Measurements from ENCODE around the gene TMEM59.

DNA sequence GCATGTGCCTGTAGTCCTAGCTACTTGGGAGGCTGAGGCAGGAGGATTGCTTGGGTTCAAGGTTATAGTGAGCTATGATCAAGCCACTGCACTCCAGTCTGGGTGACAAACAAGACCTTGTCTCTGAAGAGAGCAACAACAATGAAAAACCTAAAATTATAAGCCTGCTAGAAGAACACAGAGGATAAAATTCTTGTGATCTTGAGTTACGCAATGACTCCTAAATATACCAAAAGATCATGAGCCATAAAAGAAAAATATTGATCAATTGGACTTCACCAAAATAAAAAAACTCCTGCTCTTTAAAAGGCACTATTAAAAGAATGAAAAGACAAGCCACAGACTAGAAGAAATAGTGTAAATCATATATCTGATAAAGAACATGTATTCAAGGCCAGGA is 57.3 kb downstream of the TMEM59 start:
- TF ChIP-seq POLR2A (IDR thresholded peaks at IDR 0.05) = no peak
- TF ChIP-seq, protein P1, sequence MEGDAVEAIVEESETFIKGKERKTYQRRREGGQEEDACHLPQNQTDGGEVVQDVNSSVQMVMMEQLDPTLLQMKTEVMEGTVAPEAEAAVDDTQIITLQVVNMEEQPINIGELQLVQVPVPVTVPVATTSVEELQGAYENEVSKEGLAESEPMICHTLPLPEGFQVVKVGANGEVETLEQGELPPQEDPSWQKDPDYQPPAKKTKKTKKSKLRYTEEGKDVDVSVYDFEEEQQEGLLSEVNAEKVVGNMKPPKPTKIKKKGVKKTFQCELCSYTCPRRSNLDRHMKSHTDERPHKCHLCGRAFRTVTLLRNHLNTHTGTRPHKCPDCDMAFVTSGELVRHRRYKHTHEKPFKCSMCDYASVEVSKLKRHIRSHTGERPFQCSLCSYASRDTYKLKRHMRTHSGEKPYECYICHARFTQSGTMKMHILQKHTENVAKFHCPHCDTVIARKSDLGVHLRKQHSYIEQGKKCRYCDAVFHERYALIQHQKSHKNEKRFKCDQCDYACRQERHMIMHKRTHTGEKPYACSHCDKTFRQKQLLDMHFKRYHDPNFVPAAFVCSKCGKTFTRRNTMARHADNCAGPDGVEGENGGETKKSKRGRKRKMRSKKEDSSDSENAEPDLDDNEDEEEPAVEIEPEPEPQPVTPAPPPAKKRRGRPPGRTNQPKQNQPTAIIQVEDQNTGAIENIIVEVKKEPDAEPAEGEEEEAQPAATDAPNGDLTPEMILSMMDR (IDR thresholded peaks at IDR 0.05) = no peak
